H1 (cell line): Measurements from ENCODE around the gene PKNOX1. TPM values are rescaled to one million over a fixed set of nuclear protein-coding genes. Genes with fewer than 3 reads are reported as not detected.
"Not testable (repeated sequence)": the region's sequence is repeated elsewhere in the genome, so short reads cannot be mapped to it uniquely, and the experiment has no call there.

Experiments
- CTCF ChIA-PET: fragments of 300-600 bp; sonication (Branson Sonifier 250); formaldehyde crosslinking; loops from one replicate; lab custom pipeline; 2021; ENCODE audit not compliant: partially characterized antibody; lab: Charles Lee
- POLR2A ChIA-PET: fragments of 300-600 bp; sonication (Branson Sonifier 250); formaldehyde crosslinking; loops from one replicate; lab custom pipeline; 2021; ENCODE audit warnings: inconsistent platforms; ENCODE audit not compliant: partially characterized antibody; lab: Charles Lee
- DNase-seq, 2 experiments: peaks; one replicate each; pipeline versions ENCODE4 v3.0.0 to v3.0.0-alpha.2; 2010 to 2022; ENCODE audit warnings: low spot score in 2 of 2, low read depth in 1 of 2, mixed read lengths in 1 of 2
- FAIRE-seq: peaks from 2 replicates; lab custom pipeline; 2011; peaks lifted over from hg19 to GRCh38; lab: Jason Lieb, UNC
- H2AFZ ChIP-seq: 2 replicates; pipeline ENCODE4 v1.8.1; 2012; ENCODE audit warnings: low read length, inconsistent platforms
- H2AK5ac ChIP-seq: 2 replicates; pipeline ENCODE4 v1.6.1; 2013; ENCODE audit warnings: low read depth, low read length
- H2BK120ac ChIP-seq: replicated peaks from 2 replicates; pipeline ENCODE3; 2013; ENCODE audit warnings: low read depth, low read length, inconsistent platforms
- H2BK12ac ChIP-seq: 2 replicates; pipeline ENCODE4 v1.6.1; 2013; ENCODE audit warnings: low read depth, low read length
- H2BK15ac ChIP-seq: 2 replicates; pipeline ENCODE4 v1.6.1; 2013; ENCODE audit warnings: low read length
- H2BK20ac ChIP-seq: 2 replicates; pipeline ENCODE4 v1.6.1; 2013; ENCODE audit warnings: low read length
- H2BK5ac ChIP-seq: 2 replicates; pipeline ENCODE4 v1.6.1; 2013; ENCODE audit warnings: low read depth, low read length
- H3K14ac ChIP-seq: 2 replicates; pipeline ENCODE4 v1.6.1; 2013; ENCODE audit warnings: inconsistent platforms; ENCODE audit not compliant: insufficient read length
- H3K18ac ChIP-seq: 2 replicates; pipeline ENCODE4 v1.6.1; 2013; ENCODE audit warnings: low read length; ENCODE audit errors: extremely low read depth
- H3K23ac ChIP-seq: 2 replicates; pipeline ENCODE4 v1.6.1; 2013; ENCODE audit warnings: inconsistent platforms; ENCODE audit not compliant: insufficient read length
- H3K23me2 ChIP-seq: 2 replicates; pipeline ENCODE4 v1.6.1; 2013; ENCODE audit warnings: low read depth, low read length
- H3K27ac ChIP-seq: 2 replicates; pipeline ENCODE4 v1.6.1; 2011; ENCODE audit warnings: low read depth, low read length, inconsistent platforms
- H3K27me3 ChIP-seq, 4 experiments: replicated peaks in 1 of 4; 1 replicate in 1 of 4; 2 replicates in 3 of 4; pipeline versions ENCODE4 v1.6.1 to v1.8.1; 2011 to 2013; ENCODE audit warnings: low read length in 3 of 4, mild to moderate bottlenecking in 3 of 4, inconsistent platforms in 2 of 4, mixed read lengths in 2 of 4, moderate library complexity in 1 of 4; ENCODE audit not compliant: control insufficient read depth in 3 of 4, insufficient read depth in 3 of 4; ENCODE audit errors: extremely low read depth in 1 of 4
- H3K36me3 ChIP-seq, 4 experiments: 2 replicates each; pipeline versions ENCODE4 v1.6.1 to v1.8.1; 2011 to 2013; ENCODE audit warnings: mild to moderate bottlenecking in 4 of 4, low read length in 3 of 4, moderate library complexity in 2 of 4, control low read depth in 1 of 4, inconsistent platforms in 1 of 4; ENCODE audit not compliant: insufficient read depth in 4 of 4, control insufficient read depth in 2 of 4
- H3K4ac ChIP-seq: replicated peaks from 2 replicates; pipeline ENCODE3; 2013; ENCODE audit warnings: low read length, low read depth, mixed read lengths, inconsistent platforms; ENCODE audit not compliant: insufficient read length
- H3K4me1 ChIP-seq, 4 experiments: replicated peaks in 1 of 4; 1 replicate in 1 of 4; 2 replicates in 3 of 4; pipeline versions ENCODE4 v1.6.1 to v1.8.1; 2011 to 2013; ENCODE audit warnings: low read length in 3 of 4, inconsistent platforms in 2 of 4, mixed read lengths in 1 of 4; ENCODE audit not compliant: insufficient read depth in 4 of 4, control insufficient read depth in 3 of 4
- H3K4me2 ChIP-seq, 2 experiments: 2 replicates each; pipeline versions ENCODE4 v1.6.1 to v1.8.1; 2011 to 2013; ENCODE audit warnings: low read depth in 2 of 2, low read length in 2 of 2, control low read depth in 1 of 2, inconsistent platforms in 1 of 2, mild to moderate bottlenecking in 1 of 2; ENCODE audit not compliant: insufficient read depth in 1 of 2
- H3K4me3 ChIP-seq, 4 experiments: fragments of 200-600, 300-600 bp in 1 of 4; sonication (generic), shearing (Covaris generic), sonication (Bioruptor Twin) in 1 of 4; 2 replicates each; pipeline versions ENCODE4 v1.5.1 to v1.8.1; 2011 to 2016; ENCODE audit warnings: low read length in 4 of 4, low read depth in 3 of 4, control low read depth in 2 of 4, inconsistent platforms in 2 of 4, mild to moderate bottlenecking in 2 of 4, mixed read lengths in 1 of 4, moderate library complexity in 1 of 4; ENCODE audit not compliant: insufficient read depth in 2 of 4; ENCODE audit errors: extremely low read depth in 1 of 4
- H3K56ac ChIP-seq: replicated peaks from 2 replicates; pipeline ENCODE3; 2013; ENCODE audit warnings: low read depth, mild to moderate bottlenecking, mixed read lengths, low read length, inconsistent platforms; ENCODE audit not compliant: insufficient read length
- H3K79me1 ChIP-seq: 2 replicates; pipeline ENCODE4 v1.6.1; 2013; ENCODE audit warnings: low read depth, low read length, control low read depth
- H3K79me2 ChIP-seq, 2 experiments: 2 replicates each; pipeline versions ENCODE4 v1.6.1 to v1.8.1; 2012 to 2013; ENCODE audit warnings: low read length in 2 of 2, mild to moderate bottlenecking in 2 of 2, inconsistent platforms in 1 of 2; ENCODE audit not compliant: insufficient read depth in 2 of 2, control insufficient read depth in 1 of 2
- H3K9ac ChIP-seq, 4 experiments: replicated peaks in 1 of 4; 1 replicate in 1 of 4; 2 replicates in 3 of 4; pipeline versions ENCODE4 v1.6.1 to v1.8.1; 2011 to 2013; ENCODE audit warnings: low read depth in 3 of 4, low read length in 3 of 4, control low read depth in 2 of 4, mild to moderate bottlenecking in 2 of 4, moderate library complexity in 2 of 4, inconsistent platforms in 1 of 4; ENCODE audit errors: extremely low read depth in 1 of 4
- H3K9me3 ChIP-seq, 2 experiments: 2 replicates each; pipeline versions ENCODE4 v1.6.1 to v1.8.1; 2012 to 2013; ENCODE audit warnings: mild to moderate bottlenecking in 2 of 2, moderate library complexity in 2 of 2, control low read depth in 1 of 2, inconsistent platforms in 1 of 2, low read depth in 1 of 2, low read length in 1 of 2, mixed read lengths in 1 of 2; ENCODE audit not compliant: insufficient read depth in 2 of 2
- H4K20me1 ChIP-seq, 2 experiments: replicated peaks in 1 of 2; 2 replicates each; pipeline versions ENCODE3 to v1.8.1; 2011 to 2013; ENCODE audit warnings: inconsistent platforms in 2 of 2, low read length in 2 of 2, mild to moderate bottlenecking in 1 of 2; ENCODE audit not compliant: insufficient read depth in 2 of 2, control insufficient read depth in 1 of 2
- H4K5ac ChIP-seq: 2 replicates; pipeline ENCODE4 v1.6.1; 2013; ENCODE audit warnings: low read length, low read depth, mixed read lengths, inconsistent platforms; ENCODE audit not compliant: insufficient read length
- H4K8ac ChIP-seq: 2 replicates; pipeline ENCODE4 v1.8.0; 2013; ENCODE audit warnings: mild to moderate bottlenecking, moderate library complexity, low read length, inconsistent platforms; ENCODE audit not compliant: insufficient read depth; ENCODE audit errors: extremely low read depth
- H4K91ac ChIP-seq: replicated peaks from 2 replicates; pipeline ENCODE3; 2013; ENCODE audit warnings: low read length, mixed read lengths, inconsistent platforms; ENCODE audit not compliant: insufficient read length
- WGBS, 2 experiments: shearing (Covaris generic) in 1 of 2; methylation state at CpG; one replicate each; pipeline versions ENCODE4 v1.1.6 to v1.1.7; 2013 to 2015; ENCODE audit warnings: low lambda C conversion rate in 2 of 2, mixed read lengths in 2 of 2, inconsistent platforms in 1 of 2, low coverage in 1 of 2, missing lambda C conversion rate in 1 of 2; ENCODE audit not compliant: insufficient replicate concordance in 2 of 2, insufficient coverage in 1 of 2, insufficient read length in 1 of 2; ENCODE audit errors: extremely low coverage in 1 of 2, missing lambda C conversion rate in 1 of 2; 5-methylcytosine and 5-hydroxymethylcytosine counted together
- polyA plus RNA-seq, 7 experiments: library from polyadenylated mRNA; depleted of rRNA in 3 of 7; stranded (reverse) in 5 of 7; unstranded in 2 of 7; fragments of >200 nt in 5 of 7; fragments of 200-250 nt in 2 of 7; gene quantifications; 1 replicate in 5 of 7; 2 replicates in 1 of 7; 4 replicates in 1 of 7; pipeline versions ENCODE4 v1.2.1 to v1.2.3, GENCODE V29; 2011 to 2013; ENCODE audit warnings: missing spikeins in 2 of 7, mixed read lengths in 2 of 7
- total RNA-seq: library from RNA; stranded (reverse); fragmentation: NEBNext Ultra II Directional; extraction: Animal tissue kit (Norgen Biotek cat#: 25700); gene quantifications from 2 replicates; pipeline ENCODE4 v1.2.1, GENCODE V29; 2021

The PKNOX1 gene
- total and polyA plus RNA-seq, 2 of the 8 experiments (the other 6 are each of a cell fraction or from before 2014, with no cell fraction given): 20.4 to 31.9 TPM

DNA sequence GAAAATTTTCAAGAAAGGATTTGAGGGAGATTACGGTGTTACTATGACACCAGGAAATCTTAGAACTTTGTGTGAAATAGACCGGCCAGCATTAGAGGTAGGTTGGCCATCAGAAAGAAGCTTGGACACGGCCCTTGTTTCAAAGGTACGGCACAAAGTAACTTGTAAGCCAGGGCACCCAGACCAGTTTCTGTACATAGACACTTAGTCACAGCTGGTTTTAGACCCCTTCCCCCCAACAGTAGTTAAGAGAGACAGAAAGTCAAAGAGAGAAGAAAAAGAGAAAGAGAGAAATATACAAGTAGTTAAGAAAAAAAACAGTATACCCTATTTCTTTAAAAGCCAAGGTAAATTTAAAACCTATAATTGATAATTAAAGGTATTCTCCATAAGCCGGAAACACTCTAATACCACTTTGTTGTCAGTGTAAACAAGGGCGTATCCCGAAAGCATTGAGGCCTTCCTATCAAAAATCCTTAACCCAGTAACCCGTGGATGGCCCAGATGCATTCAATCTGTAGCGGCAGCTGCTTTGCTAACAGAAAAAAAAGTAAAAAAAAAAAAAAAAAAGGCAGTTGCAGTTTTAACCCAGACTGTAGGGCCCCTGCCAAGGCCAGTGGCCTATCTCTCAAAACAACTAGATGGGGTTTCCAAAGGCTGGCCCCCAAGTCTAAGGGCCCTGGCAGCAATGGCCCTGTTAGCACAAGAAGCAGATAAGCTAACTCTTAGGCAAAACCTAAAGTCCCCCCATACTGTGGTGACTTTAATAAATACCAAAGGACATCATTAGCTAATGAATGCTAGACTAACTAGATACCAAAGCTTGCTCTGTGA lies 41.0 kb upstream of the PKNOX1 start:
- H3K18ac ChIP-seq, H3K79me2 ChIP-seq, H4K5ac ChIP-seq, H2BK15ac ChIP-seq, H3K36me3 ChIP-seq, H3K23me2 ChIP-seq, DNase-seq, H3K14ac ChIP-seq, H3K4me2 ChIP-seq, H2AK5ac ChIP-seq, H3K4me3 ChIP-seq, H3K56ac ChIP-seq, H3K4ac ChIP-seq, H4K8ac ChIP-seq, H4K91ac ChIP-seq, H3K9ac ChIP-seq, H3K27me3 ChIP-seq, H3K79me1 ChIP-seq, H2BK5ac ChIP-seq, H3K9me3 ChIP-seq, H2AFZ ChIP-seq, H3K23ac ChIP-seq, FAIRE-seq, H4K20me1 ChIP-seq, H2BK120ac ChIP-seq: not testable (repeated sequence)
- 89% methylated on average over 9 of the region's 9 CpGs; no CpG with 5 or more reads in 1 of the 2 experiments for WGBS, 2 experiments
- ChIA-PET CTCF (interaction anchor here (0.7 kb wide), 1 partner anchor 9 kb away, joined by 3 read pairs; no protein-coding TSS in a partner anchor), POLR2A (interaction anchor here (0.9 to 2.2 kb wide), 4 partner anchors 12 to 47 kb away, joined by 3 to 5 read pairs (median 3); no protein-coding TSS in a partner anchor)
- H2BK12ac ChIP-seq: peak overlapping the region; percentile 87; the same call in 1 of the 2 replicates
- H2BK20ac ChIP-seq: peak overlapping the region; percentile 75; the same call in 1 of the 2 replicates
- H3K4me1 ChIP-seq: peaks cover 0 to 20% (median 12%) of the 10 kb centered on the region in 4 experiments; a peak in 6 of 7 replicates
- peak overlapping the region; percentile 47; the same call in 1 of the 2 replicates for H3K27ac ChIP-seq
